HG03439 (cell line): ENCODE data around the gene UBE2Q2.
"Not testable (repeated sequence)": the region's sequence is repeated elsewhere in the genome, so short reads cannot be mapped to it uniquely, and the experiment has no call there.

Source experiments
- ATAC-seq: cut with Tn5 transposase; IDR thresholded peaks from one replicate; pipeline ENCODE4 v1.9.1; 2021; ENCODE audit warnings: mild to moderate bottlenecking, moderate library complexity; ENCODE audit not compliant: unreplicated experiment

UBE2Q2 gene

DNA sequence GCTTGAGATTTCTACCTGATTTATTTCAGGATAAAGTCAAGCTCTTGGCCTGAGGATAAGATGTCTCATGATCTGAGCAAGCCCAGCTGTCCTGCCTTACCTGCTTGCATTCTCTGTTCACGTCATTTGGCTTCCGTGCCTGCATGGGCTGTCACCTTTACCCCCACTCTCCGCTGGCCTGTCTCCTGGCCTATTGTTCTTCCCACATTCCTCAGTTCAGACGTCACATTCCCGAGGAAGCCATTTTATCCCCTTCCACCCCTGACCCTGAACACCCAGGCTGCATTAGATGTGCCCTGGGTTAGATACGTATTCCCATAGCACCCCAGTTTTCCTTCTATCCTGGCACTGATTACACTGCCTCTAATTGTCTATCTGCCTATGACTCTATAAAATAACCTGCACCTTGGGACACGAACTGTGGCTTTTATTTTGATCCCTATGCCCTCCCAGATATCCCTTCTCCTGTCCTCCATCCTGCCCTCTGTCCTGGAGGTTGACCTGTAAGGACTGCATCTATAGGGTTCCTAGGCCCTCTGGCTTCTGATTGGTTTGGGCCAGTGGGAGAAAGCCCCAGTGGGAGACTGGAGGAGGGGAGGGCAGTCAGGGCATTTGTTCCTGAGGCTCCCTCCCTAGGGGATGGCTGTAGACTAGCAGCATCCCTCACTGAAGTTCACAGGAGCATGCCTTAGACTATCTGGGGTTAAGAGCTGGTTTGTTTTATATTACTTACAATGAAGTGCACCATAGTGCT lies 19.2 kb upstream of the UBE2Q2 start:
- no peak for ATAC-seq

DNA sequence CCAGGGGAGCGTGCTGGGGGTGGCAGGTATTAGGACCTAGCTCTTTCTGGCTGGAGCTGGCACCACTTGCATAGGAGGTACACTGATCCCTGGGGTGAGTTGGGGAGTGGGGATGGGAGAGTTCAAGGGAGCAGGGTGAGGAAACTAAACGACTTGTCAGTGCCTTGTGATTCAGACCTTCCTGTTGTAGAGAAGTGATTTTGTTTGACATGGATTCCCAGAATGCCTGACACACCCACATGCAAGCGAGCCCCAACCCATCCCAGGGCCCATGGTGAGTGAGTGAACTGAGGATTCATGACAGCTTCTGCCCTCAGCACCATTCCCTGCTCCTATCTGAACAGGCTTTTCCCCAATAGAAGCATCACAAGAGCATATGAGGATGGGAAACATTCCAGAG lies 15.6 kb upstream of the UBE2Q2 start:
- ATAC-seq = no peak

DNA sequence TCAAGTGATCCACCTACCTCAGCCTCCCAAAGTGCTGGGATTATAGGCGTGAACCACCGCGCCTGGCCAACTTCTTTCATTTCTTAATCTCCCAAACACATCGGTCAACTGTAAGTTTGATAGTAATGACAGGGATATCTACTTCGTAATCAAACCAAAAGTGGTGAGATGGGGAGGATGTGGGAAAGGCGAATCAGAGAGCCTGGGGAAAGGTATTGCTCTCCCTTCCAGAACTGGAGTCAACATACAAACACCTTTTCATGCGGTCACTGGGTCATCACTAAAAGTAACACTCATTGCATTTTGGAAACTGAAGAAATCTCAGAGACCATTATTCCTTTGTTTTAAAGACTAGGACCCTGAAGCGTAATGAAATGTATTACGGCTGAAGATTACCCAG lies 14.8 kb upstream of the UBE2Q2 start:
- no peak for ATAC-seq

DNA sequence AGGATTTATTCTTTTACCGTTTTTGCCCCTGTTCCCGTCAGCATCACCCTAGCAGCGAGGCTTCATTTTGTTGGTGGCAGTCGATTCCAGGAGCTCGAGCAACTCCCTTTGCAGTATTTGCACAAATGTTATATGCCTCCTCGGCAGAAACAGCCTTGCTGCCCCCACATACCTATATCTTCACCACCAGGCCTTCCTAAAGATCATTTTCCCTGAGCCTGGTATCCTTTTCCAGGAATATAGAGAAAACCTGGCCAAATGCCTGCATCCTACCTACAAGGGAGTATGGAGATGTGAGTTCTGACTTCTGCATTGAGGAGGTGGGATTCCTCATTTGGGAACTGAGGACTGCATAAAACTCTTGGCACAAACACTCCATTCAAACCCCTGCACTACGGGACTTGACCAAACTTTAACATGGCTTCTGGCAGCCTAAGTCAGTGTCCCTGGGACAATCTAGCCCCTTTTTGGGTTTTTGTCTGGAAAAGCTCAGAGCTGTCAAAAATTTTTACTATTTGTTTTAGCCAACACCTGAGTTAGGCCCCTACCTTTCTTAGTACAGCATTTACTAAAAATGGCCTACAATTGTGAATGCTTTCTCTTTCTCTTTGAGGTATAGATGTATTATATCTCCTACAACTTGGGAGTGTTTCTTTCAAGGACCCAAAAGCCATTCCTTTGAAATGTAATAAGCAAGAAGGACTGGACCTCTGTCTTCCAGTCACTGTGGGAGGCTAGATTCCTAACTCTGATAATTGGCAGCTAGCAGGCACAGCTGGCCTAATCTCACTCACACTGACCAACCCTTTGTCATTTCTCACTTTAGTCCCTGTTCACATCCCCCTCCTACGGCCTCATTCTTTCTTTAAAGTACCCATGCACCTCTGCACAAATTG lies 12.1 kb upstream of the UBE2Q2 start:
- no peak for ATAC-seq

DNA sequence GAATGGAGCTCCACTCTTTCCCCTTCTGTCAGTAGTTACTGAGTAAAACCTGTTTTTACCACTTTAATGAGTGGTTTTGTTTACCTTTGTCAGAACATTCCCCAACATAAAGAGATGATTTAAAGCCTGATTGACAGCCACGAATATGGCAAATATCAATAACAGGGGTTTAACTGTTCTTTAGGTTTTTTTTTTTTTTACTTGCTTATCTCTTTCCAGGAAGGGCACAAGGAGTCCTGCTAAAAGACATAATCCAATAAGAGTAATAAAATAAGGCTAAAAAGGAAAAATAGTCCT lies 11.5 kb upstream of the UBE2Q2 start:
- no peak for ATAC-seq

DNA sequence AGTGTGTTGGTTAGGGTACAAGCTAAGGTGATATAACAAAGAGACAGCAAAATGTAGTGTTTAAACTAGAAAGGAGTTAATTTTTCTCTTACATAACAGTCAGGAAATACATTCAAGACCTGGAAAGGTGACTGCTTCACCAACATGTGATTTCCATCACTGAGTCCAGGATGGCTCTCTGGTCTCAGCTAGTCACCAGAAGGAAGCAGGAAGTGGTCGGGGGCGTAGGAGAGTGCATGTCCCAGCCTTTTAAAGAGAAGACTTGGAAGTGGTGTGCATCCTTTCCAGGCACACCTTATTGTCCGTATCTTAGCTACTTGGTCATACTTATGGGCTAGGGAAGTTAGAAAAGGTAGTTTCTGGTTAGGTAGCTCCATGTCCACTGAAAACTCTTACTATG lies 11.1 kb upstream of the UBE2Q2 start:
- ATAC-seq = no peak

DNA sequence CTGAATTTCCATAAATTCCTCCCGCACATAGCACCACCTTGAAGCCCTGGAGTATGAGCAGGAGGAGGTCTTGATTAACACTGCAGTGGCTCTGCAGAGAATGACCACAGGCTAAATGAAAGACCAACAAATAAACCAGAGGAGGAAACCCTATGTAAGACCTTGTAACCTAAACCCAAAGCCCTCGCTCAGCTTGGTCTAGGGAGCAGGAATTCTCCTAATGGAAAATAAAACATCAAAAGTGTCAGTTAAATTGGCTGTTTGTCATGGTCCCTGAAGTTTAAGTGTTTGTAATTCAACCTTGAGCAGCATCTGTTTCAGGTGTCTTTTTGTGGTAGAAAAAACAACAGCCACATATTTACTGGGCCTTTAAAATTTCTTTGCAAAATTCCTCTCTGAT lies 9.2 kb upstream of the UBE2Q2 start:
- ATAC-seq = no peak

DNA sequence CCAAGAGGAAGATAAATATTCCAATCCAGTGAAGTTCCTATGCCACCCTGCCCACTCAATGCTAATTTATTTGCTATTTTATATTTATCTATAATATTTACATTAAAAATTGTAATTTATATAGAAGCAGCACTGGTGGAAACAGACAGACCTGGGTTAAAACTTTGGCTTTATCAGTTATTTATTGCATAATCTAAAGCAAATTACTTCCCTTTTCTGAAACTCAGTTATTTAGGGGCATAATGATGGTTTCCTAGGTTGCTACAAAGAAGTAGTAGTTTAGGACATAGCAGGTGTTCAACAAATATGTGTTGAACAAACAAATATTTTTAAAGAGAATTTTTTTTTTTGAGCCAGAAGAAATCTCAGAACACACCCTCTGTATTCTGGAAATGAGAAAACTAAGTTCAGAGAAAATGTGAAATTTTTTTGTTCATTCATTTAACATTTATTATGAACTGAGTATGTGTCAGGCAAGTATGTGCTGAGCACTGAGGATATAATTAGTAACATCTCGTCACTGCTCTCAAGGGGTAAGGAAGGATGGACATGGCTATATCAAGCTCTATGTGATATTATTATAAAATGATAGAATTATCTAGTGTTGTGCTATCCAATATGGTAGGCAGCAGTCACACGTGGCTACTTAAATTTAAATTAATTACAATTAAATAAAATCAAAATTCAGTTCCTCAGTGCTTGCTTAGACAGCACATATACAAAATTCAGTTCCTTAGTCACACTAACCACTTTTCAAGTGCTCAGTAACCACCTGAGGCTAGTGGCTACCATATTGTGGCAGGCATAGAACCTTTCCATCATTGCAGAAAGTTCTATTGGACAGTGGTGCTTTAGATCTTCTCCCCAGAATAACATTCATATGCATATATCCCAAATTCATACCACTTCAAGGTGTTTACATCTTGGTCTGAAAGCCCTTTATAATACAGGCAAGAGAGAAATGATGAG lies 7.0 kb upstream of the UBE2Q2 start:
- no peak for ATAC-seq

DNA sequence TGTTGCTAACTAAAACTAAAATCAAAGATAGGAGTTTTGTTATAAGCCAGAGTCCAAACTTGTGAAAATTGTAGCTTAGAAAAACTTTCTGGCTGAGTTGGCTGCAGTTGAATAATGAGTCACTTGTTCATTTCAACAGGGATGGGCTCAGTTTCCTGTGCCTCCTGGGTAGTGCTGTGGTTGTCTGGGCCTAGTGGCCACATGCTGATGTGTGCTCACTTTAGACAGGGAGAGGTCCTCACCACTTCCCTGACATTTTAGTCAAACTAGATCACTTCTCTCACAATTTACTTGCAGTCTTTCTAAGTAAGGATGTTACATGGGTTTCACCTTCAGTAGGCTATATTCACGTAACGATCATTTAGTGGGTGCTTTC lies 6.3 kb upstream of the UBE2Q2 start:
- ATAC-seq = no peak

DNA sequence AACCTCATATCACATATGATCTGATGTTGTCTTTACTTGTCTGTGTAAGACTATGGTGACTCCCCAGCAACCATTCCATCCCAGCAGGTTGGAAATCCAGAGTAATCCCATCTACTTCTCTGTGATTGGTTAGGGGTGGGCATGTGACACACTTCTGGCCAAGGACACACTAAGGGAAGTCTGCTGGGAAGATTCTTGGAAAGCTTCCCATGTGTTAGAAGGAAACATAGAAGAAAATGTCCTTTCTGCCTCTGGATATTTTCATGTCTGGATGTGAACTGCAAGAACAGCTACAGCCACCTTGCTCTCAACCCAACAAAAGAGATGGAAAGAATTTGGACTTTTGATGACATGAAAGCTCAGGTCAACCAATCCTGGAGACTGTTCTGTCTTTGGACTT lies 2.6 kb upstream of the UBE2Q2 start:
- ATAC-seq = no peak

DNA sequence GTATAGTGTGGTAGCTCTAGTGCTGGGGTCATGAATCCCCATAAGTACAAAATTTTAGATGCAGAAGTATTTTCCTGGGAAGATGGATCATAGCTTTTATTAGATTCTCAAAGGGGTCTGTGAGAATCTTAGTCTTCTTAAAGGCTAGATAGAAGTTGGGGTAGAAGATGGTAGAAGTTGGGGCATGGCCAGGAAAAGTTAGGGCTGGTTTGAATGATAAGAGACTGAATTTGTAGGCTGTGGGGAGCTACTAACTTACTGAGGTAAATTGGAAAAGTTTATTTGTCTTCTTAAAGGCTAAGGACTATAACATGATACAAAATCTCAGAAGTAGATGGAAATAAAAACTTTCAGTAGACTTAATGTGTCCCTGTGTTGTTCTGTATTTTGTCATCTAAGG lies 1.6 kb upstream of the UBE2Q2 start:
- ATAC-seq = no peak

DNA sequence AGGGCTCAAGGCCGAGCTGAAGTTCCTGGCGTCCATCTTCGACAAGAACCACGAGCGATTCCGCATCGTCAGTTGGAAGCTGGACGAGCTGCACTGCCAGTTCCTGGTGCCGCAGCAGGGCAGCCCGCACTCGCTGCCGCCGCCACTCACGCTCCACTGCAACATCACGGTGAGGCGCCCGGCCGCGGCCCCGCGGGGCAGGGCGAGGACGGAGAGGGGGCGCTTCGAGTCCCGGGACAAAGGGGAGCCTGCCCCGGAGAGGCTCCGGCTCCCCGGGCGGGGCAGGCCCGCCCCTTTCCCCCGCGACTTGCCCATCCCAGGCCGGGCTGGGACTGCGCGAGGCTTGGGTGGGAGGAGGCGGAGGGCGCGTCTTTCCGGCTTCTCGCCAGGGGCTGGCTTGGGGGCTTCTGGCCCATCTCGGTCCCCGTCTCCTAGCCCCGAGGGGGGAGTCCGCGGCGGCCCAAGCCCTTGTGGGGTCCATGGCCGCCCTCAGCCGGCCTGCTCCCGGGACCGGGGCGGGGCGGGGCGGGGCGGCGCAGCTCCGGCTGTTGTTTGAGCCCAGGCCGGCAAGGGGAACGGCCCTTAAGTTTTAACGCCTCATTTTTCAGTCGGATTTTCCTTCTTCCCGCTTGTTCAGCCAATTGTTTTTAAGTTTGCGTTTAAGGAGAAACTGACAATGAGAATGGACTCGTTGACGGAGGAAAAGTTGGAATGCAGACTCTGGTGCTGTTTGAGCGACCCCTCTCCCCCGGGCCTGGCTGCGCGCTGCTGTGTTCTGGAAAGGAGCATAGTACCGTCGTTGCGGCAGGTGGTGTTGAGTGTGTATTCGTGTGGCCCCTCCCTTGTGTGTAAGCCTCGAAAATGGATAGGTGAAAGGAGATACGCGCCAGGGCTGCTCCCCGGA lies 683 bp downstream of the UBE2Q2 start:
- peak; percentile 48 for ATAC-seq

DNA sequence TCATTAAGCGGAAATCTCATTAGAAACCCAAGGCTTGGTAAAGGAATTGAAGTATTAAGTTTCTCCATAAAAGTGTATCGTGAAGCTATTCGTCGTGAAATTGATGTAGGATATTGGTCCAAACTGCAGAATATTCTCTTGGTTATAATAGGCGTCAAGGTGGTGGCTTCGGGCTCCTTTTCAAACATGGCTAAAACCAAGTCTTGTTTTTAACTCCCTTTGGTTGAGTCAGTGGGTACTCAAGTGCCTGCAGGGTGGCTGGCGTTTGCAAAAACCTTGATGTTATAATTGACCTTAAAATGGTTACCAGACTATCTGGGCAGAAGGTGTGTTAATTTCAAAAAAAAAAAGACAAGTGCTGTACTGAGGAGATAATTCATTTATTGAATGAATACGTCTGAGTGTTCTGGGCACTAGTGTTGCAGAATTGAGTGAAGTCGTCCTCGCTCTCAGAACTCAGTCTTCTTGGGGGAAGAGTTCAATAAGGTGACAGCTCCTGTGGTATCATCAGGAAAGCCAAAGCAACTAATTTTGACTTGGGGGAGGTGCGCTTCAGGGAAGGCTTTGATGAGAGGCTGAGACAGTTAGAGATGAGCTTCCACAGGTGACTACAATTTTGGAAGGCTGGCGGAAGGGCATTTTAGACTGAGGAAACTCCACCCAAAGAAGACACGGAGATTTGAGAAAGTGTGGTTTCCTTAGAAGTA lies 1.5 kb downstream of the UBE2Q2 start:
- ATAC-seq = no peak

DNA sequence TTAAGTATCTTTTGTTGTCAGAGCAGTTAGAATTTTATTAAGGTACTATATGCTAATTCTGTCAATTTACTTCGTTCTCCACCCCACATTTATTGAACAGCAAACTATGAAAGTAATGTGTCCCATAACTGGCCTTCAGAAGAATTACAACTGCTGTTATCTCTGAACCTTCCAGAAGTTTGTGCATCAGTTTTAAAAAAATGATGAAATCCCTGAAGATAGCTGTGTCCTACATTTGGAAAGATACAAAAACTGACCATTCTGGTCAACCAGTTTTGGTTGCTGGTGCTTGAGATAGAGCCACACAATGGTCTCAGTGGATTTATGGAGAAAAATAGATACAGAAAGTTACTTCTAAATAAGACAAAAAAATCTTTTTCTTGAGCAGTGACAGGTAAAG lies 5.9 kb downstream of the UBE2Q2 start:
- no peak for ATAC-seq

DNA sequence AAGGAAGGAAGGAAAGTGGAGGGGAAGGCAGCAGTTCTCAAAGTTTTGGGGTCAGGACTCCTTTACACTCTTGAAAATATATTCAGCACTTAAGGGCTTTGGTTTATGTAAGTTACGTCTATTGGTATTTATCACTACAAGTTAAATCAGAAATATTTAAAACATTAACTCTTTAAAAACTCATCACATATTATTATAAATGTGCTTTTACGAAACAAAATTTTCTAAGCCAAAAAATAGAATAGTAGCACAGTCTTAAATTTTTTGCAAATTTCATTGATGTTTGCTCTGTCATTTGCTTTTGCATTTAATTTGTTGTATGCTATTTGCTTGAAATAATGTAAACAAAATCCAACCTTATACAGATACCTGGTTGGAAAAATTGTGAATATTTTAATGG lies 7.5 kb downstream of the UBE2Q2 start:
- ATAC-seq = no peak

DNA sequence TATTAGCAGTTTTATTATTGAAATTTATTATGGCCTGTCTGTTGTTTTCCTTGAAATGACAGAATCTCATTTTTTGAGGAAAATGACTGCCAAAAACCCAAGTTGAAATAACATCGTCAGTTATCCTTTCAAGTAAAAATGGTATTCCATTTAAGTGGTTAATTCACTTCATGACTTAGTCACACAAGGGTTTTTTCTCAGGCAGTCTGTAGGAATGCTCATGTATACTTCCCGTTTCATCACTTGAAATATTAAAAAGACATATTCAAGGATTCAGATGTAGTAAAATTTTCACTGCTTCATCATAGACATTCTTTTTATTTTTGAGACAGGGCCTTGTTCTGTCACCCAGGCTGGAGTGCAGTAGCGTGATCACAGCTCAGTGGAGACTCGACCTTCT lies 8.3 kb downstream of the UBE2Q2 start:
- not testable (repeated sequence) for ATAC-seq

DNA sequence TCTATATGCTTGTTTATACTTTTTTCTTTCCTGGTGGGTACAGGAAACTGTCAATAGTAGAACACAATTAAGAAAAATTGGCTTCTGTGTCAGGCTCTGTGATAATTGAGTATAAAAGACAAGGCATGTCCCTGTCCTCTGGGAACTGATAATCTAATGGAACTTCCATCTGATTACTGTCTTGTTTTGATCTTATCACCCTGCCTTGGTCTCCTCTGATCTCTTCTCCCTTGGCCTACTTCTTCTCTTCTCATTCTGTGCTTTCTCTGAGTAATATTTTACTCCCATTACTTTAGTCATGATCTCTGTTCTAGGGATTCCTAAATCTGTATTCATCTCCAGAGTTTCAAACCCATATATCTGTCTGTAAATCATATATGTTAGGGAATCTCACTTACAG lies 14.6 kb downstream of the UBE2Q2 start:
- no peak for ATAC-seq

DNA sequence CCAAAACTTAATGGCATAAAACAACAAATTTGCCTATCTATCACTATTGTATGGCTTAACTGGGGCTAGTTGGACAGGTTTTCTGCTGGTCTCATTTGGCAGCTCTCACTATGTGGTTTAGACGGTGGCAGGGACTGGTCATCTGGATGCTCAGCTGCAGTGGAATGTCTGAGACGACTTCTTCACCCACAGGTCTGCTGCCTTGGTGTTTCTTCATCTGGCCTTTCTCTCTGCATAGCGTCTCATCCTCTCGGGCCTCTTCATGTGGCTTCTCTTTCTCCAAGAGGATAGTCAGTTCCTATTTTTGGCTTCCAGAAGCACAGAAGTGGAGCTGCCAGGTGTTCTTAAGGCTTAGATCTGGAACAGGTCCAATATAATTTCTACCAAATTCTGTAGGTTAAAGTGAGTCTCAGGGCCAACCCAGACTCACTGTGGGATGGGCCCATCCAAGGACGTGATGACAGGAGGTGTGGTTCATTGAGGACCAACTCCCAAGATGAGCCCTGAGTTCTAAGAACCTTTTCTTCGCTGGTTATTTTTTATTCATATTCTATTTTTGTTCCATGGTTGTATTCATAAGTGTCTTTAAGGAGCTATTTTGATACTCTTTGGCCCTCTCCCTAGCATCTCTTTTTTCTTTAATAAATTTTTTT lies 18.6 kb downstream of the UBE2Q2 start:
- ATAC-seq = no peak

DNA sequence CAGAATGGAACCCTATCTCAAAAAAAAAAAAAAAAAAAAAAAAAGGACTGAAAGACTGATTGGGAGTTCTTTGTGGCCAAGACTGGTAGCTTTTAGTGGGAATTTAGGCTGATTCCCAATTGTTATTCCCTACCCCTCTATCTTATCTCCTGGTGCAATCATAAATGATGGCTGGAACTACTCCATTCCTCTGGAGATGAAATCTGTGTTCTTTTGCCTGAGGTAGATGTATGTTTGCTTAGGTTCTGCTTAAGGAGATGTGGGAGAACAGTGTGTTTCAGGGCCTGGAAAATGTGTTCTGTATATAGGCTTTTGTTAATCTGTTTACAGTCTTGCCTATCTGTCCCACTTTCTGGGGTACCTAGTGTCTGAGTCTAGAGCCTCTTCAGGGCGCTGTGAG lies 19.5 kb downstream of the UBE2Q2 start:
- ATAC-seq = no peak
